Subcutaneous abdominal adipose tissue (tissue), 5 donors: ENCODE data around the gene CLMN.
A peak's percentile ranks its signal among the peaks of the same experiment; 100 is the strongest.

Source experiments
- H3K27ac ChIP-seq: one replicate; pipeline ENCODE4 v1.7.0; 2013; ENCODE audit warnings: low read depth, mild to moderate bottlenecking, inconsistent platforms, low read length, moderate library complexity
- H3K27me3 ChIP-seq, 5 donors: one replicate each; pipeline ENCODE4 v1.7.0; 2013; ENCODE audit warnings: low read length in 5 of 5, inconsistent platforms in 1 of 5; ENCODE audit not compliant: control insufficient read depth in 5 of 5, insufficient read depth in 4 of 5
- H3K36me3 ChIP-seq, 5 donors: one replicate each; pipeline ENCODE4 v1.7.0; 2013; ENCODE audit warnings: low read length in 5 of 5; ENCODE audit not compliant: control insufficient read depth in 5 of 5, insufficient read depth in 5 of 5
- H3K4me1 ChIP-seq, 5 donors: one replicate each; pipeline ENCODE4 v1.7.0; 2013; ENCODE audit warnings: low read length in 5 of 5, mild to moderate bottlenecking in 3 of 5, moderate library complexity in 1 of 5; ENCODE audit not compliant: control insufficient read depth in 5 of 5, insufficient read depth in 5 of 5
- H3K4me3 ChIP-seq, 5 donors: one replicate each; pipeline ENCODE4 v1.7.0; 2013; ENCODE audit warnings: low read length in 5 of 5, low read depth in 1 of 5
- H3K9ac ChIP-seq, 5 donors: one replicate each; pipeline ENCODE4 v1.7.0; 2013; ENCODE audit warnings: low read length in 5 of 5, mild to moderate bottlenecking in 4 of 5, moderate library complexity in 3 of 5
- H3K9me3 ChIP-seq, 5 donors: one replicate each; pipeline ENCODE4 v1.7.0; 2013; ENCODE audit warnings: low read length in 5 of 5; ENCODE audit not compliant: control insufficient read depth in 5 of 5
- donor health status: healthy.
- donor health status: healthy.
- donor health status: healthy.
- donor health status: healthy.
- donor health status: healthy.

The CLMN gene

DNA sequence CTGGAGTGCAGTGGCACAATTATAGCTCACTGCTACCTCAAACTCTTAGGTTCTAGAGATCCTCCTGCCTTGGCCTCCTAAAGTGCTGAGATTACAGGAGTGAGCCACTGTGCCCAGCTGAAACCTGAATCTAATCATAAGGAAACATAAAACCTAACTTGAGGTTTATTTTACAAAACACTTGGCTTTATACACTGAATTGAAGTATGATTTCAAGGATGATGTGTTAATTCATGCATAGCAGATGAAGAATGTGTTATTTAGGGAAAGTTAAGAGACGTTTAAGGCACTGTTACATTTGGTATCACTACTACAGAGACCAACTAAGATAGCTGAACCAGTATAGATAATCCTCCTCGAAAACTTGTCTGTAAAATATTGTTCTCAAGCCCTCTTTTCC is 168.8 kb downstream of the CLMN start:
- no peaks in the 10 kb centered on the region for H3K27me3 ChIP-seq
- H3K27ac ChIP-seq = no peak overlapping the region
- H3K36me3 ChIP-seq = no peaks in the 10 kb centered on the region
- peaks cover 3 to 60% (median 40%) of the 10 kb centered on the region in 5 donors for H3K4me1 ChIP-seq
- H3K4me3 ChIP-seq = no peak overlapping the region
- H3K9me3 ChIP-seq = no peaks in the 10 kb centered on the region
- H3K9ac ChIP-seq = no peak overlapping the region

GRCh38 chr14:95149441-95149840 is 170.3 kb downstream of the CLMN start:
- H3K4me3 ChIP-seq = no peak overlapping the region
- peaks cover 3 to 49% (median 26%) of the 10 kb centered on the region in 5 donors for H3K4me1 ChIP-seq
- H3K36me3 ChIP-seq = no peaks in the 10 kb centered on the region
- H3K27me3 ChIP-seq = no peaks in the 10 kb centered on the region
- H3K9me3 ChIP-seq = peaks cover 0 to 7% (median 3%) of the 10 kb centered on the region in 5 donors
- H3K27ac ChIP-seq = no peak overlapping the region
- H3K9ac ChIP-seq = no peak overlapping the region

DNA sequence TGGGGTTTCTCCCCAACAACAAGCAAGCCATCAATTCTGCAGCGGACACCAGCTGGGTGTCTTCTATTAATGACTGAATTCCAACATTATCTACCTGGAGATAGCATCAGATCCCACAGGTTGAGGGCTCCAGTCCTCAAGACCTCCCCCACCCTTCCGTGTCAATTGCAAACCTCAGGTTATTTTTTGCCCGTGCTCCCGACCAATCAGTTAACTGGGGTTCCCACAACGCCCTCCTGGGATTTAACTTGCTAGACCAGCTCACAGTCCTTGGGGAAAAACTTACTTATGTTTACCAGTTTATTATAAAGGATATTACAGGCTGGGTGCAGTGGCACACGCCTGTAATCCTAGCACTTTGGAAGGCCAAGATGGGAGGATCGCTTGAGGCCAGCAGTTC is 172.1 kb downstream of the CLMN start:
- peaks cover 0 to 7% (median 3%) of the 10 kb centered on the region in 5 donors for H3K9me3 ChIP-seq
- no peak overlapping the region for H3K4me3 ChIP-seq
- no peaks in the 10 kb centered on the region for H3K36me3 ChIP-seq
- no peak overlapping the region for H3K27ac ChIP-seq
- no peak overlapping the region for H3K9ac ChIP-seq
- peaks cover 3 to 53% (median 38%) of the 10 kb centered on the region in 5 donors for H3K4me1 ChIP-seq
- no peaks in the 10 kb centered on the region for H3K27me3 ChIP-seq

GRCh38 chr14:95146079-95146771 is 173.5 kb downstream of the CLMN start:
- Histone ChIP-seq H3K27ac (peak overlapping the region; percentile 3), H3K36me3 (no peaks in the 10 kb centered on the region), H3K9ac (no peak overlapping the region), H3K9me3 (peaks cover 0 to 7% (median 3%) of the 10 kb centered on the region in 5 donors), H3K4me3 (no peak overlapping the region), H3K27me3 (no peaks in the 10 kb centered on the region), H3K4me1 (peaks cover 0 to 48% (median 37%) of the 10 kb centered on the region in 5 donors)

- Histone ChIP-seq H3K9me3 (peaks cover 0 to 7% (median 3%) of the 10 kb centered on the region in 5 donors), H3K4me3 (no peak overlapping the region), H3K9ac (no peak overlapping the region), H3K4me1 (peaks cover 0 to 51% (median 48%) of the 10 kb centered on the region in 5 donors), H3K27me3 (no peaks in the 10 kb centered on the region), H3K27ac (peak overlapping the region; percentile 59), H3K36me3 (no peaks in the 10 kb centered on the region)
These were observed 174.9 kb downstream of the CLMN start for GRCh38 chr14:95144849-95145248.

- Histone ChIP-seq H3K9ac (peak overlapping the region in 2 of 5 donors; percentile 1 to 44), H3K27me3 (no peaks in the 10 kb centered on the region), H3K9me3 (peaks cover 0 to 7% (median 3%) of the 10 kb centered on the region in 5 donors), H3K36me3 (no peaks in the 10 kb centered on the region), H3K4me3 (peak overlapping the region in 3 of 5 donors; percentile 4 to 36 (median 26)), H3K27ac (peak overlapping the region; percentile 78), H3K4me1 (peaks cover 0 to 51% (median 47%) of the 10 kb centered on the region in 5 donors)
These were observed 175.7 kb downstream of the CLMN start for GRCh38 chr14:95143808-95144620.

GRCh38 chr14:95142208-95142607 is 177.5 kb downstream of the CLMN start:
- peaks cover 0 to 7% (median 3%) of the 10 kb centered on the region in 5 donors for H3K9me3 ChIP-seq
- H3K4me1 ChIP-seq = peaks cover 0 to 46% (median 41%) of the 10 kb centered on the region in 5 donors
- peak overlapping the region; percentile 78 for H3K27ac ChIP-seq
- no peaks in the 10 kb centered on the region for H3K27me3 ChIP-seq
- no peaks in the 10 kb centered on the region for H3K36me3 ChIP-seq
- no peak overlapping the region for H3K9ac ChIP-seq
- no peak overlapping the region for H3K4me3 ChIP-seq

- Histone ChIP-seq H3K27me3 (no peaks in the 10 kb centered on the region), H3K4me1 (peaks cover 0 to 46% (median 40%) of the 10 kb centered on the region in 5 donors), H3K36me3 (no peaks in the 10 kb centered on the region), H3K27ac (peak overlapping the region; percentile 38), H3K4me3 (no peak overlapping the region), H3K9me3 (peaks cover 0 to 7% (median 3%) of the 10 kb centered on the region in 5 donors), H3K9ac (peak overlapping the region in 1 of 5 donors; percentile 7)
These were observed 178.0 kb downstream of the CLMN start for GRCh38 chr14:95141684-95142083.

GRCh38 chr14:95140060-95140858 is 179.4 kb downstream of the CLMN start:
- Histone ChIP-seq H3K4me1 (peaks cover 0 to 41% (median 37%) of the 10 kb centered on the region in 5 donors), H3K36me3 (no peaks in the 10 kb centered on the region), H3K27ac (peak overlapping the region; percentile 33), H3K9me3 (peaks cover 0 to 7% (median 3%) of the 10 kb centered on the region in 5 donors), H3K9ac (peak overlapping the region in 2 of 5 donors; percentile 31 to 44), H3K4me3 (no peak overlapping the region), H3K27me3 (no peaks in the 10 kb centered on the region)
